CD4-positive, alpha-beta T cell treated with Interleukin-1 beta for 1 hour (primary cell): Measurements from ENCODE around the gene MYZAP.

Experiments
- DNase-seq, 2 donors: peaks; one replicate each; pipeline ENCODE4 v3.0.0-alpha.2; 2020 to 2022

MYZAP gene

GRCh38 chr15:57591822-57592367 is at the start of gene MYZAP:
TSS of gene MYZAP (plus strand) at chr15:57591904. CDS start at chr15:57592035, 131 bp downstream.
- peak; percentile 32 to 64 for DNase-seq

- DNase-seq = no peak
Measured at GRCh38 chr15:57542505-57542817, 49.2 kb upstream of the MYZAP start.

- DNase-seq = no peak
Measured at GRCh38 chr15:57544848-57545480, 46.7 kb upstream of the MYZAP start.

- DNase-seq = no peak
Measured at GRCh38 chr15:57545995-57546394, 45.7 kb upstream of the MYZAP start.

GRCh38 chr15:57547243-57547755 is 44.4 kb upstream of the MYZAP start:
- DNase-seq = no peak

- no peak for DNase-seq
Measured at GRCh38 chr15:57548351-57548750, 43.4 kb upstream of the MYZAP start.

GRCh38 chr15:57548835-57549234 is 42.9 kb upstream of the MYZAP start:
- DNase-seq = no peak

- DNase-seq = no peak
Measured at GRCh38 chr15:57549935-57550334, 41.8 kb upstream of the MYZAP start.

- no peak for DNase-seq
Measured at GRCh38 chr15:57550640-57551039, 41.1 kb upstream of the MYZAP start.

- no peak for DNase-seq
Measured at GRCh38 chr15:57551715-57552677, 39.7 kb upstream of the MYZAP start.

- no peak for DNase-seq
Measured at GRCh38 chr15:57552678-57553334, 38.9 kb upstream of the MYZAP start.

GRCh38 chr15:57553526-57553925 is 38.2 kb upstream of the MYZAP start:
- DNase-seq = no peak

- DNase-seq = no peak
Measured at GRCh38 chr15:57554063-57554811, 37.5 kb upstream of the MYZAP start.

GRCh38 chr15:57554812-57555179 is 36.9 kb upstream of the MYZAP start:
- no peak for DNase-seq

- no peak for DNase-seq
Measured at GRCh38 chr15:57555270-57555669, 36.4 kb upstream of the MYZAP start.

GRCh38 chr15:57556040-57556439 is 35.7 kb upstream of the MYZAP start:
- DNase-seq = no peak

GRCh38 chr15:57557267-57557666 is 34.4 kb upstream of the MYZAP start:
- no peak for DNase-seq

GRCh38 chr15:57557810-57558209 is 33.9 kb upstream of the MYZAP start:
- DNase-seq = no peak

GRCh38 chr15:57559875-57560274 is 31.8 kb upstream of the MYZAP start:
- DNase-seq = peak; percentile 56 to 60

- DNase-seq = peak; percentile 67 to 70
Measured at GRCh38 chr15:57561041-57561711, 30.5 kb upstream of the MYZAP start.

- no peak for DNase-seq
Measured at GRCh38 chr15:57562196-57562769, 29.4 kb upstream of the MYZAP start.

- DNase-seq = no peak
Measured at GRCh38 chr15:57563416-57563815, 28.3 kb upstream of the MYZAP start.
